Stimulated activated CD4-positive, alpha-beta T cell treated with anti-CD3 and anti-CD28 coated beads, Interleukin-2, amount 100 ng/mL, for 4 hours (primary cell): ENCODE results near the gene CCND2.
"Not testable (repeated sequence)": the region's sequence is repeated elsewhere in the genome, so short reads cannot be mapped to it uniquely, and the experiment has no call there.

Experiments
- DNase-seq: peaks from one replicate; pipeline ENCODE4 v3.0.0-alpha.2; 2020; ENCODE audit warnings: low read depth

Gene CCND2

GRCh38 chr12:4273652-4274395, at the start of gene CCND2:
TSS of gene CCND2 (plus strand) at chr12:4273762. CDS start at chr12:4274041, 279 bp downstream.
- DNase-seq = peak; percentile 79

GRCh38 chr12:4224206-4224889, 49.2 kb upstream of the CCND2 start:
- DNase-seq = no peak

- no peak for DNase-seq
These were observed 48.0 kb upstream of the CCND2 start for GRCh38 chr12:4225571-4225970.

- no peak for DNase-seq
These were observed 46.5 kb upstream of the CCND2 start for GRCh38 chr12:4227046-4227445.

- DNase-seq = no peak
These were observed 45.4 kb upstream of the CCND2 start for GRCh38 chr12:4228122-4228580.

GRCh38 chr12:4230526-4230925, 43.0 kb upstream of the CCND2 start:
- no peak for DNase-seq

GRCh38 chr12:4238577-4238976, 35.0 kb upstream of the CCND2 start:
- DNase-seq = no peak

- DNase-seq = no peak
These were observed 33.8 kb upstream of the CCND2 start for GRCh38 chr12:4239746-4240145.

- no peak for DNase-seq
These were observed 33.3 kb upstream of the CCND2 start for GRCh38 chr12:4240161-4240783.

- DNase-seq = no peak
These were observed 32.6 kb upstream of the CCND2 start for GRCh38 chr12:4240981-4241380.

GRCh38 chr12:4241592-4241991, 32.0 kb upstream of the CCND2 start:
- DNase-seq = no peak

GRCh38 chr12:4242595-4242994, 31.0 kb upstream of the CCND2 start:
- DNase-seq = no peak

GRCh38 chr12:4243091-4243490, 30.5 kb upstream of the CCND2 start:
- no peak for DNase-seq

GRCh38 chr12:4243491-4244100, 30.0 kb upstream of the CCND2 start:
- DNase-seq = not testable (repeated sequence)

GRCh38 chr12:4244868-4245267, 28.7 kb upstream of the CCND2 start:
- DNase-seq = no peak

GRCh38 chr12:4245446-4245845, 28.1 kb upstream of the CCND2 start:
- DNase-seq = no peak

GRCh38 chr12:4246116-4246515, 27.4 kb upstream of the CCND2 start:
- no peak for DNase-seq

GRCh38 chr12:4250691-4251090, 22.9 kb upstream of the CCND2 start:
- DNase-seq = no peak

GRCh38 chr12:4251216-4251891, 22.2 kb upstream of the CCND2 start:
- DNase-seq = peak; percentile 26

GRCh38 chr12:4251967-4252366, 21.6 kb upstream of the CCND2 start:
- DNase-seq = no peak

GRCh38 chr12:4252601-4253000, 21.0 kb upstream of the CCND2 start:
- DNase-seq = no peak
